ENCODE measurements around the gene CLEC7A.

CLEC7A gene

DNA sequence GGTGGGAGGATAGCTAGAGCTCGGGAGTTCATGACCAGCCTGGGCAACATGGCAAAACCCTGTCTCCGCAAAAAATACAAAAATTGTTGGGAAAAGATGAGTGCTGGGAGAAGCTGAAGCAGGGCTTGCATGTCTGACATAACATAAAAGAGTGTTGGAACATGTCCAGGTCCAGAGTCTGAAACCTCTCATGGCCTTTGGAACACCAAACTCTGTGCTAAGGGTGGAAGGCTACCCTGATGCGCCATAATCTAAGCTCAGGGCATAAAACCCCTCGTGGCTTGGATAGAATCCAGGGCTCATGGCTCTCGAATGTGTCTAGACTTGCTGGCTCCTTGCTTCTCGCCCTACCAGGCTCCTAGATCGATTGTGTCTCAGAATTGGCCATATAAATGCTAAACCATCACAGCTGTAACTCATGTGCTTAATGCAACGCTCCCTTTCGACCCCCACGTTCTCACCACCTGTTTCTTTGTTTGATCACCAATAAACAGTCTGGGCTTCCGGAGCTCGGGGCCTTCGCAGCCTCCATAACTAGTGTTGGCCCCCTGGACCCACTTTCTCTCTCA lies 6.7 kb upstream of the CLEC7A start:
- H3K9ac ChIP-seq (ENCODE audit: low read length), result no peak overlapping the region
- no peaks in the 10 kb centered on the region for H3K9me3 ChIP-seq (ENCODE audit: control insufficient read depth, low read length)
- no peaks in the 10 kb centered on the region for H3K36me3 ChIP-seq (ENCODE audit: control insufficient read depth, insufficient read depth, low read length, severe bottlenecking)
- DNase-seq (ENCODE audit: low read depth), result no peak
- no peaks in the 10 kb centered on the region for H3K4me1 ChIP-seq (ENCODE audit: control insufficient read depth, insufficient read depth, low read length)
- no peak overlapping the region for H3K4me3 ChIP-seq (ENCODE audit: low read length)
- no peaks in the 10 kb centered on the region for H3K27me3 ChIP-seq (replicated peaks; ENCODE audit: control insufficient read depth, insufficient read depth, low read length)

DNA sequence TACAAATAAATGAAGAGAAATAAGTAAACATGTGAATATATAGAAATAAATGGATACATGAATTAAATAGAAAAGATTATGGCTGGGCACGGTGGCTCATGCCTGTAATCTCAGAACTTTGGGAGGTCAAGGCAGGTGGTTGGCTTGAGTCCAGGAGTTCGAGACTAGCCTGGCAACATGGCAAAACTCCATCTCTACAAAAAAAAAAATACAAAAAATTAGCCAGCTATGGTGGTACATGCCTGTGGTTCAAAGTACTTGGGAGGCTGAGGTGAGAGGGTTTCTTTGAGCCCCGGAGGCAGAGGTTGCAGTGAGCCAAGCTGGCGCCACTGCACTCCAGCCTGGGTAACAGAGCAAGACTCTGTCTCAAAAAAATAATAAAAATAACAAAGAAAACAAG lies 5.1 kb upstream of the CLEC7A start:
- Histone ChIP-seq H3K36me3 (ENCODE audit: control insufficient read depth, insufficient read depth, low read length, severe bottlenecking) (no peaks in the 10 kb centered on the region), H3K4me1 (ENCODE audit: control insufficient read depth, insufficient read depth, low read length) (no peaks in the 10 kb centered on the region), H3K27me3 (replicated peaks; ENCODE audit: control insufficient read depth, insufficient read depth, low read length) (no peaks in the 10 kb centered on the region), H3K4me3 (ENCODE audit: low read length) (no peak overlapping the region), H3K9me3 (ENCODE audit: control insufficient read depth, low read length) (no peaks in the 10 kb centered on the region), H3K9ac (ENCODE audit: low read length) (no peak overlapping the region)
- DNase-seq (ENCODE audit: low read depth), result no peak

DNA sequence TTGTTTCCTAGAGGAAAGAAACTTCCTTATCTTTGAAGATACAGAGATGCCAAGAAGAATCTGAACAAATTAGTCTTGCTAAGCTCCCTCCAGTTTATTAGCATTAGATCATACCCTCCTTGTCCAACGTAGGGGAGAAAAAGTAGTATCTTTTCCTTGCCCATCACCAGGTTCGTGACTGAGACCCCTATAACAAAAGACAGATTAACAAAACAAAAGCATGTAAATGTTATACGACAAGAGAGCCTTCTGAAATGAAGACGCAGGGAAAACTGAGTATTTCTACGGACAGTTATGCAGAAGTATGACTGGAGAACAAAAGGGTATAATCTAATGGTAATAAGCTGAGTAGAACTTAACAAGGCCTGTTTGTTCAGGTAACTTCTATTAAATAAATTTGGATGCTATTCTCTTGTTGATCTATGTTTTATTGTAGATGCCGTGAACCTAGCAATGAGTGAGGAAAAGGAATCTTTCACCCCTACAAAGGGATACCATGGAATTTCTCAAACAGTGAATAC lies 2.9 kb upstream of the CLEC7A start:
- Histone ChIP-seq H3K27me3 (replicated peaks; ENCODE audit: control insufficient read depth, insufficient read depth, low read length) (no peaks in the 10 kb centered on the region), H3K9ac (ENCODE audit: low read length) (no peak overlapping the region), H3K4me1 (ENCODE audit: control insufficient read depth, insufficient read depth, low read length) (no peaks in the 10 kb centered on the region), H3K36me3 (ENCODE audit: control insufficient read depth, insufficient read depth, low read length, severe bottlenecking) (no peaks in the 10 kb centered on the region), H3K9me3 (ENCODE audit: control insufficient read depth, low read length) (no peaks in the 10 kb centered on the region), H3K4me3 (ENCODE audit: low read length) (no peak overlapping the region)
- DNase-seq (ENCODE audit: low read depth), result no peak

DNA sequence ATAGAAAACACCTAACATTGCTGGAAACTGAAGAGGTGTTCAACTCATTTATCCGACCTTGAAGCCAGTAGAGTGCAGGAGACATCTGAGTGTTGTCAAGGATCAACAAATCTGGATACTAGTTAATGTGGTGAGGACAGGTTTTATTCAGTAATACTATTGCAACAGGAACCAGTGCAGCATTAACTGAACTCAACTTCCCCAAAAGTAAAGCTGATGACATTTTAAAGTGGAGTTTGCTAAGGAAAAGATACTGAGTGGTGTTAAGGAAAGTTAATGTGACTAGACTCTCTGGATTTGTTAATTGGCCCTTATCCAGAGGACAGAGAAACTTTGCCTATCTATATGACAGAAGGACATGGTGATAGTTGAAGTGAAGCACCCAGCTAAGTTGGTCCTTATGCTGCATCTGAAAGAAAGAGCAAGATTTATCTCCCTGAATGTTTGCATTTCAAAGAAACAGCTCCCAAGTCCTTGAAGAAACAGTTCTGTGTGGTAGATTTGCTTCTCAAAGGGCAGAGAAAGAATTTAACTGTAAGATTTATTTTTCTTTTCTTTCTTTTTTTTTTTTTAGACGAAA lies 1.2 kb upstream of the CLEC7A start:
- H3K36me3 ChIP-seq (ENCODE audit: control insufficient read depth, insufficient read depth, low read length, severe bottlenecking), result no peaks in the 10 kb centered on the region
- no peak overlapping the region for H3K4me3 ChIP-seq (ENCODE audit: low read length)
- no peaks in the 10 kb centered on the region for H3K27me3 ChIP-seq (replicated peaks; ENCODE audit: control insufficient read depth, insufficient read depth, low read length)
- no peaks in the 10 kb centered on the region for H3K9me3 ChIP-seq (ENCODE audit: control insufficient read depth, low read length)
- no peak for DNase-seq (ENCODE audit: low read depth)
- H3K4me1 ChIP-seq (ENCODE audit: control insufficient read depth, insufficient read depth, low read length), result no peaks in the 10 kb centered on the region
- H3K9ac ChIP-seq (ENCODE audit: low read length), result no peak overlapping the region

DNA sequence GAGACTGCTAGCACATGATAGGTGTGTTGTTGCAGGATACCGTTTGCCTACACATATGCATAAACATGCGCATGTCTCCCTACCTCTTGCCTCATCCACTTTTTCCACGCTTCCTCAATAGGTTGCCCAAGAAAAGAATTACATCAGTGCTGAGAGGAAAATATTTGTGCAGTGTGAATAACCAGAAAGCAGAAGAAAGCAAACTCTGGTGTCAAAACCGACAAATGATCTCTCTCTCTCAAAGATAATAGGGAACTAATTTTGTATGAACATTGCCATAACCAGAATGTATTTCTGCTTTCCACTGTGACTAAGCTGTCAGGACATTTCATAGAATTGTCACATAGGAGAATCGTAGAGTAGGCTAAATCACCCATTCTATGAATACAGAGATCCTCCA lies 1.3 kb downstream of the CLEC7A start:
- no peaks in the 10 kb centered on the region for H3K36me3 ChIP-seq (ENCODE audit: control insufficient read depth, insufficient read depth, low read length, severe bottlenecking)
- H3K4me3 ChIP-seq (ENCODE audit: low read length), result no peak overlapping the region
- no peaks in the 10 kb centered on the region for H3K27me3 ChIP-seq (replicated peaks; ENCODE audit: control insufficient read depth, insufficient read depth, low read length)
- no peak overlapping the region for H3K9ac ChIP-seq (ENCODE audit: low read length)
- DNase-seq (ENCODE audit: low read depth), result no peak
- H3K4me1 ChIP-seq (ENCODE audit: control insufficient read depth, insufficient read depth, low read length), result no peaks in the 10 kb centered on the region
- no peaks in the 10 kb centered on the region for H3K9me3 ChIP-seq (ENCODE audit: control insufficient read depth, low read length)

DNA sequence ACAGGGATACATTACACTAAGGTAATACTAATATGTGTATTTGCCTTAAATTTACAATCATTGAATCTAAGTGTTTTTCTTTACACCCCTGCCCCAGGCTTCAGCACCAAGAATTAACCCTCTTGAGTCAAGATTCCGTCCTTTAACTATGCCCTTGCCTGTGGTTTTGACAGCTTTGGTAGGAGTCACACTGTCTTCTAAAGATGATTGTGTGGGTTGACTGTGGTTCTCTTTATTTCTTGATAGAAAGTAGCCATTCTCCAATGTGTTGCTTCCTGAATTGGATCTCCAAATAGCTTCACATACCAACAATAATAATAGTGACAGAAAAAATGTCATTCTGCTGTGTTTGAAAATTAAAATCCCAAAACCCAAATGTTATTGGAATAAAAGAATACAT lies 3.6 kb downstream of the CLEC7A start:
- H3K36me3 ChIP-seq (ENCODE audit: control insufficient read depth, insufficient read depth, low read length, severe bottlenecking), result no peaks in the 10 kb centered on the region
- no peak overlapping the region for H3K4me3 ChIP-seq (ENCODE audit: low read length)
- no peaks in the 10 kb centered on the region for H3K9me3 ChIP-seq (ENCODE audit: control insufficient read depth, low read length)
- no peaks in the 10 kb centered on the region for H3K4me1 ChIP-seq (ENCODE audit: control insufficient read depth, insufficient read depth, low read length)
- no peaks in the 10 kb centered on the region for H3K27me3 ChIP-seq (replicated peaks; ENCODE audit: control insufficient read depth, insufficient read depth, low read length)
- no peak overlapping the region for H3K9ac ChIP-seq (ENCODE audit: low read length)
- DNase-seq (ENCODE audit: low read depth), result no peak

DNA sequence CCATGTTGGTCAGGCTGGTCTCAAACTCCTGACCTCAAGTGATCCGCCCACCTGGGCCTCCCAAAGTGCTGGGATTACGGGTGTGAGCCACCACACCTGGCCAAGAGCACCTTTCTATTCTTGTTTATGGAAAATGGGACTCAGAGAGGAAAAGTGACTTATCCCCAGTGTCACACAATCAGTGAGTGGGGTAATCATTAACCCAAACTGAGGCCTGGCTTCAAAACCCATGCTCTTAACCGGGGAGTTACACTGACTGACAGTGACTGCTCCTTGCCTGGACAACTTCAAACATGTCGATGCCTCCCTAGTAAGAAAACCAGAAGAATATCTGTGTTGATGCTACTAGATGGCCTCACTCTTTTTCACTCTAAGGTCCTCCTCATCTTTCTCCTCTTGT lies 7.3 kb downstream of the CLEC7A start:
- no peak overlapping the region for H3K9ac ChIP-seq (ENCODE audit: low read length)
- H3K4me1 ChIP-seq (ENCODE audit: control insufficient read depth, insufficient read depth, low read length), result peaks cover 4% of the 10 kb centered on the region
- DNase-seq (ENCODE audit: low read depth), result no peak
- H3K4me3 ChIP-seq (ENCODE audit: low read length), result no peak overlapping the region
- H3K27me3 ChIP-seq (replicated peaks; ENCODE audit: control insufficient read depth, insufficient read depth, low read length), result no peaks in the 10 kb centered on the region
- no peaks in the 10 kb centered on the region for H3K9me3 ChIP-seq (ENCODE audit: control insufficient read depth, low read length)
- H3K36me3 ChIP-seq (ENCODE audit: control insufficient read depth, insufficient read depth, low read length, severe bottlenecking), result no peaks in the 10 kb centered on the region

DNA sequence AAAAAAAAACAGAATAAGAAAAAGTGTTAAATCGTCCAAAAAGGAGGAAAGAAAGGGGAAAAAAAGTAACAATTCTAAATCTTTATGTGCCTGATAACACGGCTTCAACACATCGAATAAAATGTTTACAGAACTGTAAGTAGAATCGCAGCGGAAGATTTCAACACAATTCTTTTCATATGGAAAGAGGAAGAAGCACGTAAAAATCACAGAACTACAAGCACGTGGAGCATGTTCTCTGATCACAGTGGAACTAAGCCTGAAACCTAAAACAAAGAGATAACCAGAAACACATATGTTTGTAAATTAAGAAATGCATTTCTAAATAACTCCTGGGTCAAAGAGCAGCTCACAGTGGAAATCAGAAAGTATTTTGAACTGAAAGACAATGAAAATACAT lies 8.7 kb downstream of the CLEC7A start:
- DNase-seq (ENCODE audit: low read depth), result no peak
- Histone ChIP-seq H3K36me3 (ENCODE audit: control insufficient read depth, insufficient read depth, low read length, severe bottlenecking) (no peaks in the 10 kb centered on the region), H3K27me3 (replicated peaks; ENCODE audit: control insufficient read depth, insufficient read depth, low read length) (no peaks in the 10 kb centered on the region), H3K9ac (ENCODE audit: low read length) (no peak overlapping the region), H3K4me1 (ENCODE audit: control insufficient read depth, insufficient read depth, low read length) (peaks cover 4% of the 10 kb centered on the region), H3K4me3 (ENCODE audit: low read length) (no peak overlapping the region), H3K9me3 (ENCODE audit: control insufficient read depth, low read length) (no peaks in the 10 kb centered on the region)

DNA sequence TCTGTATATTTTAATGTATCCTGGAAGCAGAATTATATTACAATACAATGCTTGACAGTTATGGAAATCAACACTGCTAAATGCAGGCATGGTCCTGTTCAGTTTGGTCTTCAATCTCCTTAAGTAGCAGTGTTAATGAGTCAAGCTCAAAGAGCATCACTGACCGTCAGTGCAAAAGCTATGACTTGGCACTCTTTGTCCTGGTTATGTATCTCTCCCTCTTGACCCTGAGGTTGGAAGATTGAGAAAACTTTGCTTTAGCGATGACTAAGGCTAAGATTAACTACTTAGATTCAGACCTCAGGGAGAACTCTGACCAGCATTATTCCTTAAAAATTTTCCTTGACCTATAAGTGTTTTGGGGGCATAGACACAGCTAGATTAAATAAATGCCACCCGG lies 10.9 kb downstream of the CLEC7A start:
- no peak overlapping the region for H3K9ac ChIP-seq (ENCODE audit: low read length)
- DNase-seq (ENCODE audit: low read depth), result no peak
- H3K9me3 ChIP-seq (ENCODE audit: control insufficient read depth, low read length), result no peaks in the 10 kb centered on the region
- H3K4me1 ChIP-seq (ENCODE audit: control insufficient read depth, insufficient read depth, low read length), result peaks cover 4% of the 10 kb centered on the region
- no peaks in the 10 kb centered on the region for H3K27me3 ChIP-seq (replicated peaks; ENCODE audit: control insufficient read depth, insufficient read depth, low read length)
- H3K4me3 ChIP-seq (ENCODE audit: low read length), result no peak overlapping the region
- no peaks in the 10 kb centered on the region for H3K36me3 ChIP-seq (ENCODE audit: control insufficient read depth, insufficient read depth, low read length, severe bottlenecking)

DNA sequence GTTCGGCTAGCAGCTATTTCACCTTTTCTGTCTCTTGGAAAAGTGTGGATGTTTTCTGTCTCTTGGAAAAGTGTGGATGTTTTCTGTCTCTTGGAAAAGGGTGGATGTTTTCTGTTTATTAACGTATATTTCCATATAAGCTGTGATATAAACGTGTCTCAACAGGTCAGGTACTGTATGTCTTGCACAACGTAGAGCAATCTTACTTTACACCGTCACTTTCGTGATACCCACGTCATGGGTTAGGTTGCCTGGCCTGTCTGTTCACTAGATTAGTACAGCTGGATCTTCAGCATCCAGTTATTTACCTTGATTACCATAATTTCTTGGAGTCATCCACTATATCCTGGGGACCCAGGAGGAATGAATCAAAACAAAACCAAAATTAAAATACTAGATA lies 14.1 kb downstream of the CLEC7A start:
- Histone ChIP-seq H3K27me3 (replicated peaks; ENCODE audit: control insufficient read depth, insufficient read depth, low read length) (no peaks in the 10 kb centered on the region), H3K36me3 (ENCODE audit: control insufficient read depth, insufficient read depth, low read length, severe bottlenecking) (no peaks in the 10 kb centered on the region), H3K9ac (ENCODE audit: low read length) (no peak overlapping the region), H3K4me1 (ENCODE audit: control insufficient read depth, insufficient read depth, low read length) (peaks cover 8% of the 10 kb centered on the region), H3K4me3 (ENCODE audit: low read length) (no peak overlapping the region), H3K9me3 (ENCODE audit: control insufficient read depth, low read length) (no peaks in the 10 kb centered on the region)
- no peak for DNase-seq (ENCODE audit: low read depth)

DNA sequence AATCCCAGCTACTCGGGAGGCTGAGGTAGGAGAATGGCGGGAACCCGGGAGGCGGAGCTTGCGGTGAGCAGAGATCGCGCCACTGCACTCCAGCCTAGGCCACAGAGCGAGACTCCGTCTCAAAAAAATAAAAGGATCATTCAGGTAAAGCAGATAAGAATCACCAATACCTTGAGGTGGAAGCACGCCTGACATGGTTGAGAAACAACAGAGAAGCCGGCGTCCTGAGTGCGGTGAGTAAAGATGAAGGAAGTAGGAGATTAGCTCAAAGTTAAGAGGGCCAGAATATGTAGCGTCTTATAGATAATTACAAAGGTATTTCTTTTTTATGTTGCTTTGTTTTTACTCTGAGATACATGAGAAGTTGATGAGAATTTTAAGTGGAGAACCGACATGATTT lies 14.7 kb downstream of the CLEC7A start:
- no peaks in the 10 kb centered on the region for H3K36me3 ChIP-seq (ENCODE audit: control insufficient read depth, insufficient read depth, low read length, severe bottlenecking)
- H3K4me1 ChIP-seq (ENCODE audit: control insufficient read depth, insufficient read depth, low read length), result peaks cover 8% of the 10 kb centered on the region
- H3K4me3 ChIP-seq (ENCODE audit: low read length), result no peak overlapping the region
- H3K9me3 ChIP-seq (ENCODE audit: control insufficient read depth, low read length), result no peaks in the 10 kb centered on the region
- no peak overlapping the region for H3K9ac ChIP-seq (ENCODE audit: low read length)
- no peaks in the 10 kb centered on the region for H3K27me3 ChIP-seq (replicated peaks; ENCODE audit: control insufficient read depth, insufficient read depth, low read length)
- DNase-seq (ENCODE audit: low read depth), result no peak

DNA sequence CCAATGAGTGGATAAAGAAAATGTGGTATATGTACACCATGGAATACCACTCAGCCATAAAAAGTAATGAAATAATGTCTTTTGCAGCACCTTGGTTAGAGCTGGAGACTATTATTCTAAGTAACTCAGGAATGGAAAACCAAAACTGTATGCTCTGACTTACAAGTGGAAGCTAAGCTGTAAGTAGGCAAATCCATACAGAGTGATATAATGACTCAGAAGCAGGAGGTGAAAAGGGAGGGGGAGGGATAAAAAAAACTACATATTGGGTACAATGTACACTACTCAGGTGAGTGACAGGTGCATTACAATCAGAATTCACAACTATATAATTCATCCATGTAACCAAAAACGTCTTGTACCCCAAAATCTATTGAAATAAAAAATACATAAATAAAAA lies 16.1 kb downstream of the CLEC7A start:
- Histone ChIP-seq H3K36me3 (ENCODE audit: control insufficient read depth, insufficient read depth, low read length, severe bottlenecking) (no peaks in the 10 kb centered on the region), H3K4me3 (ENCODE audit: low read length) (no peak overlapping the region), H3K9me3 (ENCODE audit: control insufficient read depth, low read length) (no peaks in the 10 kb centered on the region), H3K4me1 (ENCODE audit: control insufficient read depth, insufficient read depth, low read length) (peaks cover 3% of the 10 kb centered on the region), H3K27me3 (replicated peaks; ENCODE audit: control insufficient read depth, insufficient read depth, low read length) (no peaks in the 10 kb centered on the region), H3K9ac (ENCODE audit: low read length) (no peak overlapping the region)
- DNase-seq (ENCODE audit: low read depth), result no peak

All from adipocyte (in vitro differentiated cells).